HG03354 (cell line): ENCODE measurements around the gene SLITRK4.

Source experiments
- ATAC-seq: cut with Tn5 transposase; IDR thresholded peaks from one replicate; pipeline ENCODE4 v1.9.1; 2021; ENCODE audit warnings: mild to moderate bottlenecking; ENCODE audit not compliant: unreplicated experiment, poor library complexity, severe bottlenecking

Gene SLITRK4

GRCh38 chrX:143635915-143636314 is at the start of gene SLITRK4:
TSS of gene SLITRK4 (minus strand) at chrX:143636101. CDS start at chrX:143631108, 4,993 bp downstream.
- no peak for ATAC-seq

GRCh38 chrX:143683486-143683885 is 47.6 kb upstream of the SLITRK4 start:
- no peak for ATAC-seq

GRCh38 chrX:143674926-143675325 is 39.0 kb upstream of the SLITRK4 start:
- ATAC-seq = no peak

GRCh38 chrX:143669395-143669794 is 33.5 kb upstream of the SLITRK4 start:
- no peak for ATAC-seq

- ATAC-seq = peak; percentile 67
Observed at GRCh38 chrX:143664302-143664701, 28.4 kb upstream of the SLITRK4 start.

GRCh38 chrX:143663755-143664154 is 27.9 kb upstream of the SLITRK4 start:
- no peak for ATAC-seq

GRCh38 chrX:143661286-143661685 is 25.4 kb upstream of the SLITRK4 start:
- ATAC-seq = no peak

- ATAC-seq = peak; percentile 74
Observed at GRCh38 chrX:143648705-143649104, 12.8 kb upstream of the SLITRK4 start.

GRCh38 chrX:143642426-143642825 is 6.5 kb upstream of the SLITRK4 start:
- no peak for ATAC-seq

GRCh38 chrX:143636831-143637230 is 930 bp upstream of the SLITRK4 start:
- no peak for ATAC-seq

- no peak for ATAC-seq
Observed at GRCh38 chrX:143634663-143635455, 1.0 kb downstream of the SLITRK4 start.

- ATAC-seq = no peak
Observed at GRCh38 chrX:143634309-143634662, 1.6 kb downstream of the SLITRK4 start.

- no peak for ATAC-seq
Observed at GRCh38 chrX:143633461-143634308, 2.2 kb downstream of the SLITRK4 start.

GRCh38 chrX:143632625-143633410 is 3.1 kb downstream of the SLITRK4 start:
- ATAC-seq = no peak

GRCh38 chrX:143623657-143624056 is 12.2 kb downstream of the SLITRK4 start:
- ATAC-seq = no peak

GRCh38 chrX:143621276-143621675 is 14.6 kb downstream of the SLITRK4 start:
- no peak for ATAC-seq

GRCh38 chrX:143615851-143616250 is 20.1 kb downstream of the SLITRK4 start:
- no peak for ATAC-seq

GRCh38 chrX:143601809-143602208 is 34.1 kb downstream of the SLITRK4 start:
- ATAC-seq = no peak

- no peak for ATAC-seq
Observed at GRCh38 chrX:143581240-143581639, 54.7 kb downstream of the SLITRK4 start.

GRCh38 chrX:143580266-143580665 is 55.6 kb downstream of the SLITRK4 start:
- ATAC-seq = no peak
